Mononuclear cell (primary cell): ENCODE measurements around the gene SUMO1. TPM values are rescaled to one million over a fixed set of nuclear protein-coding genes. Genes with fewer than 3 reads are reported as not detected.

ENCODE experiments used
- H3K27me3 ChIP-seq: 2 replicates; pipeline ENCODE4 v1.6.0; 2011; ENCODE audit warnings: low read length, control low read depth; ENCODE audit not compliant: insufficient read depth
- H3K4me1 ChIP-seq: 2 replicates; pipeline ENCODE4 v1.5.1; 2011; ENCODE audit warnings: mild to moderate bottlenecking, low read length, control low read depth; ENCODE audit not compliant: insufficient read depth
- H3K4me3 ChIP-seq: 2 replicates; pipeline ENCODE4 v1.5.1; 2011; ENCODE audit warnings: mild to moderate bottlenecking, low read length, moderate library complexity
- H3K9me3 ChIP-seq: 2 replicates; pipeline ENCODE4 v1.5.1; 2011; ENCODE audit warnings: low read depth, mild to moderate bottlenecking, control low read depth, low read length
- total RNA-seq: library from RNA; depleted of rRNA; stranded (reverse); fragments of >200 nt; gene quantifications from one replicate; pipeline ENCODE4 v1.2.3, GENCODE V29; 2012

Gene SUMO1
- total RNA-seq, 1 donor, result 100 TPM

DNA sequence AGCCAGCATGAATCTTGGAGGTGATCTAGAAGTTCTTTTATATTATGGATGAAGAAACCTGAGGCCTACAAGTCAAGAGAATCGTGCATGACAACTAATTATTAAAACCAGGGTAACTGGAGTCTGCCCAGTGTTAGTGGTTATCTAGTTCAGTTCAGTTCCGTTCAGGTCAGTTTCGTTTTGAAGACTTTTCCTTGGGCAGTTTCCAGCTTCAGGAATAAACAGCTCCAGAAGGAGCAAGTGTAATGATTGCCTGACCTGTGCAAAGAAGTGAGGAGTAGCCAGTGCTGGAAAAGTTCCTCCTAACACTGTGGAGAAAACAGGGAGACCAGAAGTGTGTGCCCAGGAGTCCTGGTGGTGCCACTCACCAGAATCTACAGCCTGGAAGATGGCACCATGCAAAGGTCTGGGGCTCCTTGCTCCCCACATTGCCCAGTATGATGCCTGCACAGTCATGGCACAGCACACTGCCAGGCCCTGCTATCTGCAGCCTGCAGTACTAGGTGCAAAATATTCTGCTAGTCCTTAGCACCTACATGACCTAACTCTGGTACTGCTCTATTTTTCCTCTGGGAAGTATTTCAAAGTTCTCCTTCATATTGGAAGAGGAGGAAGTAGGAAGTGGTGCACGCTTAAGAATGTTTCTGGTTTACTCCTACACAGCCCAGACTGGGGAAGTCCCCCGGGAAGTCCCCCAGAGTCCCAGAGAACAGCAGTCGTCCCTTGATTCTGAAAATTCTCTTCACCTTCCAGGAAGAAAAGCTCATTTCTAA is 65.8 kb downstream of the SUMO1 start:
- peaks cover 8% of the 10 kb centered on the region for H3K27me3 ChIP-seq
- peaks cover 8% of the 10 kb centered on the region for H3K4me1 ChIP-seq
- no peak overlapping the region for H3K4me3 ChIP-seq
- H3K9me3 ChIP-seq, result no peaks in the 10 kb centered on the region

DNA sequence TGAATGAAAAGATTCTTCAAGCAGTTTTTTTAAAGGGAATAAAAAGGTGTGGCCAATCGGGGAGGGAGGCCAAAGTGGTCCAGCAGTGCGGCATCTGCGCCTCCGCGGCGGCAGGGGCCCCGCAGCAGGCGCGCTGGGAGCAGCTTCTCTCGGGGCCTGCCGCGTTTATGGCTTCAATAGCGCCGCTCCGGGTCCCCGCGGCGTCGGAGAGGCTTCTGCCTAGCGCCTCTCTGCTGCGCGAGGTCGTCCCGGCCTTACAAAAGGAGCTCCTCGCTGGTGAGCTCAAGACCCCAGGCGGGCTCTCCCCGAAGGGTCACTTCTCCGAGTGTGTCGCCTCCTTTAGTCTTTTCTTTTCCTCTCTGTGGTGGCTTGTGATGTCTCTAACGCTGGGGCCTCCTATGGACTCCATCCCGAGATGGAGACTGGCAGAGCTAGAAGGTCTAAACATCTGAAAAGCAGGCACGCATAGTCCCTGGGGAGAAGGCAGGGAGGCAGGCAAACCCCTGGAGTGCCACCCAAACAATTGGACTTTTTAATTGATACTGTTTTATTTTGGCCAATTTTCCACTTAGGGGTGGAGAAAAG is 67.1 kb downstream of the SUMO1 start:
- H3K4me3 ChIP-seq, result no peak overlapping the region
- H3K27me3 ChIP-seq, result peaks cover 8% of the 10 kb centered on the region
- H3K4me1 ChIP-seq, result peaks cover 8% of the 10 kb centered on the region
- no peaks in the 10 kb centered on the region for H3K9me3 ChIP-seq

DNA sequence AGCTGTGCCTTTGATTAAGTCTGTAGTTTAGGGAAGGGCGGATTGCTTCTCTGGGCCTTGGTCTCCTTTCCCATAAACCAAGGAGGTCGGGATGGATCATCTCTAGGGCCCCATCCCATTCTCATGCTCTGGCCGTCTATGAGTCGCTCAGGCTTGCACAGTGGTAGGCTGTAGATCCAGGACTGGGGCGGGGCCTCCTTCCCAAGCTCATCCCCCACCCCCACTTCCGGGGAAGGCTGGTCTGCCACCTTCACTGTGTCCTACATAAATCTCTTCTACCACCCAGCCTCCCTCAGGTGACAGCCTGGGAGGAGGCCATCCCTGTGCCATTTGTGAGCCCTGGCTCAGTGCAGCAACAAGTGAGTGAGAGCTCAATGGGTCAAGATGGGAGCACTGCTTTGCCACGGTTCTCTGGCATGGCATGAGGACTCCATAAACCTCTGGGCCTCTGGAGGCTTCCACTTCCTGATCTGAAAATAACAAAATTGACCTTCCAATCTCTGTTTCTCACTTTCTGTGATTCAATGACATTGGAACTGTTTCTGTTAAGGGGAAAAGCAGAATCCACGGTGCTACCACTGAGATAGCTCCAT is 68.5 kb downstream of the SUMO1 start:
- H3K4me1 ChIP-seq, result peaks cover 8% of the 10 kb centered on the region
- H3K9me3 ChIP-seq, result no peaks in the 10 kb centered on the region
- H3K27me3 ChIP-seq, result peaks cover 8% of the 10 kb centered on the region
- no peak overlapping the region for H3K4me3 ChIP-seq

DNA sequence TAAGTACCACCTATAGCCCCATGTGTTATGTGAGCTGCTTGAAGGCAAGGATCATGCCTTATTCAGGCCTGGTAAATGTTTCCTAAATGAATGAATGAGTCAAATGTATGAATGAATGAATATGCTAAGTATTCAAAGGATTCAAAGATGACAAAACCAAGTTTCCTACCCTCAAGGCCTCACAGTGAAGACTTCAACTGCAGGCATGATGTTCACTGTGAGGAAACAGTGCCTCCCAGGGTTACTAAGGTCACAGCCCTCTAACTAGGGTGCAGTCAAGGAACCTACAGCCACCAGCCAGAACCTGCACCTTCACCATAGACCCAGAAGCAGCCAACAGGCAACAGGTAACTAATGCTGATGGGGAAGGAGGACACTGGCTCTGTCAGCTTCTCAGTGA is 69.3 kb downstream of the SUMO1 start:
- Histone ChIP-seq H3K4me3 (no peak overlapping the region), H3K9me3 (no peaks in the 10 kb centered on the region), H3K4me1 (peaks cover 8% of the 10 kb centered on the region), H3K27me3 (peaks cover 8% of the 10 kb centered on the region)

DNA sequence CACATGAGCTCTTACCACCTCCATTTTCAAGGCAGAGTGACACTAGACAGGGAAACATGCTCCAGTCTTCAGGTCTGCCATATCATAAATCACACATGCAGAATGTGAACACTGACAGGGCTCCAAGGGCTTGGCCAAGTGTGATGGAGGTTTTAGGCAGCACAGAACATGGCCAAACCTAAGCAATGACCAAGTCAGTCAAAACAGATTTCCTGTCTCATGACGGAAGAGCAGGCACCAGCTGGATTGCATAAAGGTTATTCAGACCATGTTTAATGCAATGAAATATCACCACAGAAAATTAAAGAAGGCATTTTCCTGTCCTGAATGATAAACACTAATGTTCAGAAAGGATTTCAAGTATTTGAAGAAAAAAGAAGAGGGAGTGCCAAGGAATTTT is 72.5 kb downstream of the SUMO1 start:
- Histone ChIP-seq H3K4me1 (no peaks in the 10 kb centered on the region), H3K27me3 (peaks cover 7% of the 10 kb centered on the region), H3K4me3 (no peak overlapping the region), H3K9me3 (no peaks in the 10 kb centered on the region)

DNA sequence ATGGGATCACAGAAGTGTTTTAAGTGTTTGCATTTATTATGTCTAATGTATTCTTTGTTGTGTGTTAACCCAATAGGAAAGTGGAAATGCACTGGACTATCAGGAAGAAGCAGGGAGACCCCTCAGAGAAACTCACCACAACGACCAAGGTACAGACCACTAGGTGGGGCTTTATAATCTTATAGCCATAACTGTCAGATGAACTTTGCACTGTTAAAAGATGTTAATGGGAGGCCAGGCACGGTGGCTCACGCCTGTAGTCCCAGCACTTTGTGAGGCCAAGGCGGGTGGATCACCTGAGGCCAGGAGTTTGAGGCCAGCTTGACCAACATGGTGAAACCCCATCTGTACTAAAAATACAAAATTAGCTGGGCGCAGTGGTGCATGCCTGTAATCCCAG is 73.2 kb downstream of the SUMO1 start:
- H3K27me3 ChIP-seq, result peaks cover under 1% of the 10 kb centered on the region
- no peak overlapping the region for H3K4me3 ChIP-seq
- H3K9me3 ChIP-seq, result no peaks in the 10 kb centered on the region
- no peaks in the 10 kb centered on the region for H3K4me1 ChIP-seq

DNA sequence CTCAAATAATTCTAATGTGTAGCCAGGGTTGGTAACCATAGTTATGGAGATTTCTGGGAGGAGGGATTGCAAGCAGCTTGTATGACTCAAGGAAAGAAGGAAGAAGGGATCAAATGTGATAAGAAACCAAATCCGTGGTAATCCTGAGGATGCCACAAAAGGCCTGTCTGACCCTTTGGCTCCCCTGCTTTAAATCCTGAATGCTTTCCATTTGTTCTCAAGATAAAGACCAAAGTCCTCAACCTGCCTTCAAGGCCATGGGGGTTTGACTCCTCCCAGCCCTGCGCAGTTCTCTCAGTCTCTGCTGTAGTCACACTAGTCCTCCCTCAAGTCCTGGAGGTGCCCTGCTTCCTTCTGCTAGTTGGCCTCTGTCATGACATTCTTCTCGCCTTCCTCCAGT is 74.0 kb downstream of the SUMO1 start:
- Histone ChIP-seq H3K9me3 (no peaks in the 10 kb centered on the region), H3K4me3 (no peak overlapping the region), H3K27me3 (no peaks in the 10 kb centered on the region), H3K4me1 (no peaks in the 10 kb centered on the region)

DNA sequence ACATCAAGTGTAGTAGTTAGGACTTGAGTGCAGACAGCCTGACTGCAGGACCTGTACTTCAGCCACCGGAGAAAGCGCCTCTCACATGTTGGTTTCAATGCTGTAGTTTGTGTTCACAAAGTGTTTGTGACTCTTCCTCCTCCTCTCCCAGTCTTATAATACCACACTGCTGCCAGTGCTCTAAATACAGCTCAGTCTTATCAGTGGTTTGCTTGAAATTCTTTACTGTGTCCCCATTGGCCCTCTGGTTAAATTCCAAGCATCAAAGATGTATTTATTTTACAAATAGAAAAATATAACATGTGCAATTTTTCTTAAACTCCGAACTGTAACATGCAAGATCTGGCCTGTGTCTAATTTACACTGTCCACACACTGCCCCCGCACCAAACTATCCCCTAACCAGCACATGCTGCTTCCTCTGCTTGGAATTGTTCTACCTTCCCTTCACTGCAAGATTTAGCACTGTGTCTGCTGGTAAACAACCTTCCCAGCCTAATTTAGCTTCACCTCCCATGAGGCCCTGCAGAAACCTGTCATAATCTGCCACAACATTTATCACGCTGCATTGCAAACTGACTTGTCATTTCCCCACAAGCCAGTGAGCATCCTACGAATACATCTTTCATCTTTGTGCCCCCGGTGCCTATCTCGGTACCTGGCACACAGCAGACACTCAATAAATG is 77.1 kb downstream of the SUMO1 start:
- no peaks in the 10 kb centered on the region for H3K9me3 ChIP-seq
- H3K27me3 ChIP-seq, result no peaks in the 10 kb centered on the region
- no peaks in the 10 kb centered on the region for H3K4me1 ChIP-seq
- H3K4me3 ChIP-seq, result no peak overlapping the region

DNA sequence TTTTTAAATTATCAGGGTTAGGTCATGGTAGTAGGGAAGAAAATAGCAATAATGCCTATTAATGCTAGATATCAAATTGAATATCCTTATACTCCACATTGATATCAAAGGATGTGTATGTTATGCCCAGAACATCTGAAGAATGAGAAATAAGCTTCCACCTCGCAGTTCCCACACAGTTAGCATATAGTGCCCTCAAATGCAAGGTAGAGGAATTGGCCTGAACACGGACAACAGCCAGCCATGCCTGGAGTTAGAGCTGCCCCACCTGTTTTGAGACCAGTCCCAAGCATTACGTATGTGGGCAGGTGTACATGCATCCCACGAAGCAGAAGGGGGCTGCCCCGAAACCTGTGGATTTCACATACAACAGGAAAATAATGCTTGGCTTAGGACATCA is 79.6 kb downstream of the SUMO1 start:
- no peak overlapping the region for H3K4me3 ChIP-seq
- no peaks in the 10 kb centered on the region for H3K27me3 ChIP-seq
- no peaks in the 10 kb centered on the region for H3K4me1 ChIP-seq
- H3K9me3 ChIP-seq, result no peaks in the 10 kb centered on the region

DNA sequence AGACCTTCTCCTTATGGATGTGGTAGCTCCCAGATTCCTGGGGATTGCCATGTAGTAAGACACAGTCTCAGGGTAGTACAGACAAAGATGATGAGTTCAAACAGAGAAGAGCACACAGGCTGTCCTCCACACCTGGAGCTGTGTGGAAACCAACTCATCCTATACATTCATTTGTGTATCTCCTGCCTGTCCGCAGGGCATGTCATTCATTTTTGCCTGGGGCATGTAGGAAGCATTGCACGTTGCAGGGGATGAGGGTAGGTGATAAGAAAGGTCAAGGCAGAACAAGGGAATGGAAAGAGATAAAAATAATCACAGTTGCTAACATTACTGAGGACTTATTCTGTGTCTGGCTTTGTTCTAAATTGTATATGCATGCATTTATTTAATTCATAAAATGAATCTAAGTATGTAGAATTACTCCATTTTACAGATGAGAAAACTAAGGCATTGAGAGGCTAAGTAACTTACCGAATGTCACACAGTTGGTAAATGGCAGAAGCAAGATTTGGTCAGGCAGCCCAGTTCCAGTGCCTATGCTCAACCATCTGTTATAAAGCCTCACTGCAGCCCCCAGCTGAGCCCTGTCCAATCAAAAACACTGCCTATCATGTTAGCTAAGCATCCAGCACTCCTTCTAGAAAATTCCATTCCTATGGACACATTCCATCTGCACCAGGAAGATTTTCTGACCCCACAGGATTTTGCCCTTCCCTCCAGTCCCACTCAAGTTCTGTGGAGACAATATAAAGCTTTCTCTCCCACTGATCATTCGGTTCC is 81.0 kb downstream of the SUMO1 start:
- Histone ChIP-seq H3K27me3 (no peaks in the 10 kb centered on the region), H3K4me3 (no peak overlapping the region), H3K4me1 (no peaks in the 10 kb centered on the region), H3K9me3 (no peaks in the 10 kb centered on the region)

Other genes with a start within 250 kb of the SUMO1 start
- gene FZD7, start 204.7 kb downstream of the SUMO1 start, total RNA-seq, result 0.63 TPM
- gene KIAA2012, start 165.3 kb downstream of the SUMO1 start, total RNA-seq, result not detected
- gene NOP58, start 27.2 kb upstream of the SUMO1 start, total RNA-seq, result 336 TPM
- 12.9 TPM for gene BMPR2, start 137.7 kb upstream of the SUMO1 start, total RNA-seq